Esophagus mucosa (tissue), 1 donor: ENCODE data around the gene BMS1. TPM values are rescaled to one million over a fixed set of nuclear protein-coding genes. Genes with fewer than 3 reads are reported as not detected.

ENCODE experiments used
- total RNA-seq: library from RNA; stranded (reverse); gene quantifications from one replicate; pipeline ENCODE4 v1.2.4, GENCODE V29; 2023
- donor health status: DM: yes; HTN: yes; CAD: no.

The BMS1 gene
- total RNA-seq, 1 donor from 2014 or later: 10.0 TPM

Other genes with a start within 250 kb of the BMS1 start
- 13.2 TPM for gene ZNF33B, start 144.2 kb upstream of the BMS1 start, total RNA-seq